Measurements from ENCODE around the gene KCNMA1.
A peak's percentile ranks its signal among the peaks of the same experiment; 100 is the strongest.

KCNMA1 gene

GRCh38 chr10:77504196-77504872 is 133.3 kb downstream of the KCNMA1 start:
- no peak for DNase-seq

- no peak for DNase-seq
Measured at GRCh38 chr10:77501846-77502261, 135.8 kb downstream of the KCNMA1 start.

DNA sequence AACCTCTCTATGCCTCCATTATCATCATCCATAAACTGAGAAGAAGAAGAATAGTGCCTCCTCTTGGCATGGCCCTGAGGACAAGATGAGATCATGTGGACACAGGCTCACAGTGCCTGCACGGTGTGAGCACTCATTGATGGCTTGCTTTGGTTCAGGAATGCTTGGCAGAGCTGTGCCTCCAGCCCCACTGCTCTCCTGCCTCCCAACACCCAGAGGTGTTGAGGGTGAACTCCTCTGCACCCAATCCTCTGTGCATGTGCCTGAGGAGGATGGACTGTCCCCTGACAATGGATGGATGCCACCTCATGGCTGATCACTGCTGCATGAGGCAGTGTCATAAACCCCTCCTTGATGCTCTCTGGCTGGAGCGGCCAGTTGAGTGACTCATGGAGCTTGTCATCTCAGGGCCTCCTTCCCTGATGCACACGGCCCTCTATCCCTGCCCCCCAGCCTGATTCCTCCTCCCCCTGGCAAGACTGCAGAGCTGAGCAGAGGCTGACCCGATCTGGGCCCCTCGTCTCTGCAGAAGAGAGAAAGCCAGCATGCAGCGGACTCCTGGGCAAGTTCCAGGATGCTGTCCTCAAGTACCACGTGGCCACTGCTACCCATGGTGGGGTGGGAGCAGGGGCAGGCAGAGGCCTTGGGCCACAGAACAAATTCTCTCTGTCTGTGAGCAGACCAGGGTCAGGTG is 136.3 kb downstream of the KCNMA1 start:
- no peak for DNase-seq

DNA sequence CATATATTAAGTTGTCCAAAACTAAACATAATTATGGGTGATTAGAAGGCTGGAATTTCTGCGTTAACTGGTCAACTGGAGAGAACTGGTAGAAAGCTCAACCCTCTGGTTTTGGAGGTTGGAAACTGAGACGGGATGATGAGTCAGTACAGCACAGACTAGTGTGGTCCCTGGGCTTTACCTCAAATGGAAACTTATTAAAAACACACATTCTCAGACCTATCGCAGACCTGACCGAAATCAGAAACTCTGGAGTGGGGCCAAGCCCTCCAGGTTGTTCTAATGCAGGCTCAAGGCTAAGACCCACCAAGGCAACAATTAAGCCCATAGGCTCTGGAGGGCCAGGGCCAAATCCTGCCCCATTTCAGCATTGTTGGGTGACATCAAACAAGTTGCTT is 136.9 kb downstream of the KCNMA1 start:
- DNase-seq: no peak

- DNase-seq: no peak
Measured at GRCh38 chr10:77498829-77499228, 138.8 kb downstream of the KCNMA1 start.

DNA sequence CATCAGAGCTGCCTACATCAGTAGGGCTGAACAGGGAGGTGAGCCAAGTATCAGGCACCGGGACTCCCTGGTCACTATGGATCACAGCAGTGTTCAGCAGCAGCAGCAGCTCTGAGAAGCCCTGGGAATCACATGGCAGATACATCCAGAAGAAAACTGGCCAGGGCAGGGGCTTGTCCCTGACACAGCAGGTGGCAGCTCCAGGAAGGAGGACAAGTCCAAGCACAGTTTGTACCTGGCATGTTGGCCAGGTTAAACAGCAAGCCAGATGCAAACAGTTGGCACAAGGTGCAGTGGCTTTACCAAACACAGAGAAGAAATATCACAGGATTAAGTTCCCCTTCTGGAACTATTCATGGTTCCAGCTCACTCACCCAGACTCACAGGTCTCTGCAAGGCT is 139.4 kb downstream of the KCNMA1 start:
- DNase-seq: no peak

- DNase-seq: no peak
Measured at GRCh38 chr10:77497748-77498147, 139.9 kb downstream of the KCNMA1 start.

GRCh38 chr10:77496941-77497420 is 140.6 kb downstream of the KCNMA1 start:
- DNase-seq: no peak

DNA sequence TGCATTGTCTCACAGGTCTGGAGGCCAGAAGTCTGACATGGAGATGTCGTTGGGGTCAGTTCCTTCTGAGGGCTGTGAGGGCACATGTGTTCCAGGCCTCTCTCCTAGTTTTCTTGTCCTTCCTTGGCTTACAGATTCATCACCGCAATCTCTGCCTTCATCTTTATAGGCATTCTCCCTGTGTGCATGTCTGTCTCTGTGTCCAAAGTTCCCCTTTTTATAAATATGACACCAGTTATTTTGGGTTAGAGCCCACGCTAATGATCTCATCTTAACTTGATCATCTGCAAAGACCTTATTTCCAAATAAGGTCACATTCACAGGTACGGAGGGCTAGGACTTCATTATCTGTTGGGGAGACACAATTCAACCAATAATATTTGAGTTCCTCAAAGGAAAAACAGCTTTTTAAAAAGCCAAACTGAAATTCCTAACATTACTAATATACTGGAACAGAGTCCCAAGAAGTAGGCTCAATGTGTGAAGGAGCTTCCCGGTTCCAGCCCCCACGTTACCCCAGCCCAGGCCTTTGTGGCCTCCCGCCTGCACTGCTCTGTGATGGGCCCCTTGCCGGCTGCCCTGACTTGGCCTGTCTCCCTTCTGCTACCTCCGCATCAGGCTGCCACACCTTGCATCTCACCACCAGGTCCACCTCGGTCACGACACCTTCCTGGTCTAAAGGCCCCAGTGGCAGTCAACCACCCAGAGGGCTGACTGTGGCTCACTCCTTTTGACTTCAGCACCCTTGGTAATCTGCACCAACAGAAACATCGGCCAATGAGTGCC is 142.7 kb downstream of the KCNMA1 start:
- DNase-seq: no peak

GRCh38 chr10:77494327-77494726 is 143.3 kb downstream of the KCNMA1 start:
- peak; percentile 7 for DNase-seq

GRCh38 chr10:77493851-77494261 is 143.8 kb downstream of the KCNMA1 start:
- no peak for DNase-seq

DNA sequence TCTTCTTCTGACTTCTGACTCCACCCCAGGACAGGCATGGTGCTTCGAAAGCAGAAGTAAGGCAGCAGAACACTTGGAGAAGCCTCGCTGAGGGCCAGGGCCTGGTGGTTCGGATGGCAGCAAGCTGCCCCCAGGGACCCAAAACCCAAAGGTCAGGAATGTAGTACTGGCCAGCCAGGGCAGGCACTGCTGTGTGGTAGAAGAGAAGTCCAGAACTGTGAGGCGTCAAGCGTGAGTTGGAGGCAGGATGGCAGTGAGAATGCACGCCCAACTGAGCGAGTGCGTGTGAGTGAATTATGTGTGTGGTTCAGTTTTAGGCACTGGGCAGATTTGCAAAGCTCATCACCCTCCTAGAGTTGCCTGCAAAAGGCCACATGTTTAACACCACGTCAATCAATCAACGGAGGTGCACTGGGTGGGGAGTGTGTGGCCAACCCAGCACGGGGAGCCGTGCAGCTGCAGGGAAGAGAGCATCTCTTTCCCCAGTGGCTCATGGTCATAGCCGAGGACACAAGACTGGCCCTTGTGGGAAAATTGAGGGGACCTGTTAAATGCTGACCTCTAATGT is 144.3 kb downstream of the KCNMA1 start:
- DNase-seq: no peak

DNA sequence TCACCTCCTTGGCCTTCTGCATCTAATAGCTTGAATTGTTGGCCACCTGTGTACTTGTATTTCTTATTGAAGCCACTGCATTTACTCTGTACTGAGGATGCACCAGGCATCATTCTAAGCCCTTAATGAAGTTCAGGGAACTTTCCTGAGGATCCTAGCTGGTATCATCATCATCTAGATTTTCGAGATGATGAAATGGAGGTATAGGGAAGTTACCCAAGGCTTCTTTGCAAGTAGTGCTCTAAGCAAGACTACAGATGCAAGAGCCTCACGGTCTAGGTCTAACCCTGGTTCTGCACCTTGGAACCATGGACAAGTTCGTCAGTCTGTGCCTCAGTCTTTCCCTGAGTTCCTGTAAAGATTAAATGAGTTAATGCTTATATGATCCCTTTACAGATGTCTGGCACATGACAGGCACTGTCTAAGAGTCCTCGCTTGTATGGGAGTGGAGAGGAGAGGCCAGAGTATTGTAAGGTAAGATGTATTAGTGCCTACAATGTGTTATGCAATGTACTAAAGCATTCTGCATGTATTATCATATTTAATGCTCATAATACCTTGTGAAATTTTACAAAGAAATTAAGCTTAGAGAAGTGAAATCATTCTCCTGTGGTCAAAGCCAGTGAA is 145.1 kb downstream of the KCNMA1 start:
- no peak for DNase-seq

GRCh38 chr10:77490534-77491314 is 146.9 kb downstream of the KCNMA1 start:
- no peak for DNase-seq

- DNase-seq: no peak
Measured at GRCh38 chr10:77486517-77486916, 151.1 kb downstream of the KCNMA1 start.

DNA sequence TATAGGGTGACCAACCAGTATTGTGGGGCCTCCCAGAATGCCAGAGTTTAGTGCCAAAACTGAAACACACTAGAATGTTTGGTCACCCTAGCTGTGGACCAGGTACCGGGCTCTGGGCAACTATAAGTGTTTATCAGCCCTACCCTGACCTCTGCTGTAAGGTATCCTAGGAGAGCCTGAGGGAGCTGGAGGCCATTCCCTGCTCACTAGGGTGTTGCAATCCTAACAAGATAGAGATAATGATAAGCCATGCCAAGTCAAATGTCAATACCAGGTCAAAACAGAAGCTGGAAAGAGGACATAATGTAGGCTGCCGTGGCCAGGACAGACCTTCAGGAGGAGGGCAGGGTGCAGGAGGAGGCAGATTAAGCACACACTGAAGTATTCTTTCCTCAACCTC is 151.8 kb downstream of the KCNMA1 start:
- no peak for DNase-seq

DNA sequence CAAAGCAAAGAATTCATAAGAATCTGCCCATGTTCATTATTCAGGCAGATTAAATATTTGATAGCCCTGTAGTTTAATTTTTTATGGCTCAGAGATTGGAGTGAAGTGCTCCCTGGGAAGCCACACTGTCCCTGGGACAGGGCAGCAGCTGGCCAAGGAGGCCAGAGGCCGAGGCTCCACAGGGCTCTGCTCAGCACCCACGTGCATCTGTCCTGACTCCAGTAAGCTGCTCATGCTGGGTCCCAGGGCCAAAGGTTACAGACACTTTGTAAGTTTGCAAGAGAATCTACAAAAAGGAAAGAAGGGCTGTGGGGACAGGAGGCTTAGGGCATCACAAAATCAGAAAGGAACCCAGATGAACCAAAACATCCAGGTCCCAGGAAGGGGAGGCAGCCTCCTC is 155.5 kb downstream of the KCNMA1 start:
- no peak for DNase-seq

GRCh38 chr10:77479586-77479985 is 158.0 kb downstream of the KCNMA1 start:
- no peak for DNase-seq

GRCh38 chr10:77478962-77479359 is 158.6 kb downstream of the KCNMA1 start:
- no peak for DNase-seq

- DNase-seq: no peak
Measured at GRCh38 chr10:77478247-77478961, 159.2 kb downstream of the KCNMA1 start.

DNA sequence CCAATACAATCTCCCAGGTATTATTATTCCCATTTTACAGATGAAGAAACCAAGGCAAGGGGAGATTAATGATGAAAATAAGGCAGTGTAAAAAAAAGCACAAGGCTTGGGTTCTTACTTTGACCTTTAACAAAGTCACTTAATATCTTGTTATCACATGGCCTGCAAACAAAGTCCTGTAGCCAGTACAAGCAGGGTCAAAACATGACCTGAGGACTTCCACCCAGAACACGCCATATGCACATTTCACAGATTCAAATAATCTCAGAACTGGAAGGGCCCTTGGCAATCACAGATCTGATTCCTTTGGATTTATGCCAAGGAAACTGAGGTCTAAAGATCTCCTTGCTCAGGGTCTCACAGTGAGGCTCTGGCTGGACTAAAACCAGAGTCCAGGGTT is 162.1 kb downstream of the KCNMA1 start:
- no peak for DNase-seq

All from NCI-H1105 (cell line).